NK-92 (cell line): ENCODE data around the gene TULP4.
"Not testable (repeated sequence)": the region's sequence is repeated elsewhere in the genome, so short reads cannot be mapped to it uniquely, and the experiment has no call there.

Experiments used
- DNase-seq: peaks from one replicate; lab custom pipeline; 2025; ENCODE audit not compliant: unreplicated experiment; lab: John Stamatoyannopoulos, UW

The TULP4 gene

DNA sequence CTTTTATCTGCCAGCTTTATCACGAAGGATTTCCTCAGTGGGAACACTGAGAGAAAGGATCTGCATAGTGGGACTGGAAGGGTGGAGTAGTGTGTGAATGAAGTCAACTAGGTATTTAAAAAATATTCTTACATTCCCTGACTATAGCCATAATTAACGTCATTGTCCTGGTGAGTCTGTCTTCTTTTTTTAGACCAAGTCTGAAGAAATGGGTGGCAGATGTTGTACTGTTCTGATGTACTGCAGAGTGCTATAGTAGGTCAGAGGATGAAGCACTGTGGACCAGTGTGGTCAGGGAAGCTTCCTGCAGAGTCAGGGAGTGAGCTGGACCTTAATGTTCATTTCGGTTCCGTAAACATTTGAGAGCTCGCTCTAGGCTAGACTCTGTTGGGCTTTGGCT lies 11.9 kb downstream of the TULP4 start:
- DNase-seq, result no peak

DNA sequence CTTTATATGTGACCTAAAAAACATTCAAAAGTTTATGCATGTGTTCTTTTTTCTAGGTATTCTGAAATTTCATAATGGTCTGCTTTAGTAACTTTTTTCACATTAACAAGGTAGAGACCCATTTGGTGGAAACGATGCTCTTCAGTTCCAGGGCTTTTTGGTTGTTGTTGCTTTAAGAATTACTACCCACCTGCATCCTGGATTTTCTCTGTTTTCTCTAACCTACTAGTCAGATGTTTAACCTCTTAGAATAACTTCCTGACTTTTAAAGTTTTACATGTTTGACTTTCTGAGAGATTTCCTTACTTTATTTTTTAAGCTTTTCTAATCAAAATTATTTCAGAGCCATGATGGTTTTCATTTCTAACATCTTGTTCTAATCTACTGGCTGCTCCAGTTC lies 14.9 kb downstream of the TULP4 start:
- no peak for DNase-seq

- DNase-seq, result no peak
Observed at GRCh38 chr6:158328952-158329351, 16.7 kb downstream of the TULP4 start.

GRCh38 chr6:158329531-158329930 lies 17.3 kb downstream of the TULP4 start:
- no peak for DNase-seq

DNA sequence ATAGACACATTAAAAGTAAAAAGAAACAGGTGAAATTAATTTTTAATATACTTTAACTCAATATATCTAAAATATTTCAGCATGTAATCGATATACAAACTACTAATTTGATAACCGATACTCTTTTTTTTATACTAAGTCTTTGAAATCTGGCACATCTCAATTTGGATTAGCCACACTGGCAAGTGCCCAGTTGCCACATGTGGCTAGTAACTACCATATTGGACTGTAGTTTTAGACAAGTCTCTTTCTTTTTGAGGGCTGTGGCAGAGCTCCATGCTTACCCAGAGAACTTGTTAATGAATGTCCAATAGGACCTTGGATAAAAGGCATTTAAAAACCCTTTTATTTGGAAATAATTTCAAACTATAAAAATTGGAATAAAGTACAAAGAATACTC lies 17.8 kb downstream of the TULP4 start:
- DNase-seq, result no peak

GRCh38 chr6:158332237-158332636 lies 20.0 kb downstream of the TULP4 start:
- no peak for DNase-seq

- no peak for DNase-seq
Observed at GRCh38 chr6:158333094-158333493, 20.8 kb downstream of the TULP4 start.

DNA sequence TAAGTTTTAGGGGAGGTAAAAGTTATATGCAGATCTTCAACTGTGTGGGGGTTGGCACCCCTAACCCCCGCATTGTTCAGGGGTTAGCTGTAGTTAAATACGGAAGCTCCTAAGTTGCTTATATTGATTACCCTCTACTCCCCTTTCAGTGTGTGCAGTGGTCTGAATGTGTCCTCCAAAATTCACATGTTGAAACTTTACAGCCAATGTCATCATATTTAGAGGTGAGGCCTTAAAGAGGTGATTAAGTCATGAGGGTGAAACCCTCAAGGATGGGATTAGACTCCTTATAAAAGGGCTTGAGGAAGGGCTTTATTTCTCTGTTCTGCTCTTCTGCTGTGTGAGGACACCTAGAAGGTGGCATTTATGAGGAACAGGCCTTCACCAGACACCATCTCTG lies 22.3 kb downstream of the TULP4 start:
- DNase-seq, result no peak

DNA sequence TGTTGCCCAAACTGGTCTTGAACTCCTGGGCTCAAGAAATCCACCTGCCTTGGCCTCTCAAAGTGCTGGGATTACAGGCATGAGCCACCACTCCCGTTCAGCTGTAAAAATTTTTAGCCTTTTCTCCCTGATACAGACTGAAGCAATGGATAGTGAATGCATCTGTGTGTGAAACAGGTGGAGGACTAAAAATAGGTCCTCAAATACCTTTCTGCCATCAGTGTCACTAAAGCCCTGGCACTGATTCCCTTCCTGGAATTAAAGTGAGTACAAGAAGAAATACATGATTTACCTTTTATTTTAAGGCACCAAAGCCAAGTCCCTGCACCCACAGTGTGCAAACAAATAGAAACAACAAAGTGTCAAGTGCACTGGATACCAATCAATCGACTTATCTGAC lies 25.1 kb downstream of the TULP4 start:
- DNase-seq, result no peak

GRCh38 chr6:158338311-158339112 lies 26.2 kb downstream of the TULP4 start:
- no peak for DNase-seq

GRCh38 chr6:158339197-158339596 lies 26.9 kb downstream of the TULP4 start:
- DNase-seq, result not testable (repeated sequence)

DNA sequence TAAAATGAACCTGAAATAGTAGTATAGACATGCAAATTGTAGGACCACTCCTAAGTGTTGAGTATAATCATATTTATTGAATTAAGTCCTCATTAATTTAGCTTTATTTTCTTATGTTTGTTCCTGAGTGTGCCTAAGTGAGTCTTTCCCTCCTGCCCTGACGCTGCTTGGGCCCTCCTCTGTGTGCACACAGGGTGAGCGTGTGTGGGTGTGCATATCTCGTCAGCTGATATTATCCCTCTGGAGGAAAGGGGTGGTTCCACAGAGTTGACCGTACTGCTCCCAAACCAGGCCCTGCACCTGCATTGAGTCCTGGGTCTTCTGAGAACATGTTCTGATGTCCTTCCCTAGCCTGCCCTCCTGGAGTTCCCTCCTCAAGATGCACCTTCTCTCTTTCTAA lies 28.0 kb downstream of the TULP4 start:
- DNase-seq, result no peak

GRCh38 chr6:158344534-158344933 lies 32.3 kb downstream of the TULP4 start:
- no peak for DNase-seq

DNA sequence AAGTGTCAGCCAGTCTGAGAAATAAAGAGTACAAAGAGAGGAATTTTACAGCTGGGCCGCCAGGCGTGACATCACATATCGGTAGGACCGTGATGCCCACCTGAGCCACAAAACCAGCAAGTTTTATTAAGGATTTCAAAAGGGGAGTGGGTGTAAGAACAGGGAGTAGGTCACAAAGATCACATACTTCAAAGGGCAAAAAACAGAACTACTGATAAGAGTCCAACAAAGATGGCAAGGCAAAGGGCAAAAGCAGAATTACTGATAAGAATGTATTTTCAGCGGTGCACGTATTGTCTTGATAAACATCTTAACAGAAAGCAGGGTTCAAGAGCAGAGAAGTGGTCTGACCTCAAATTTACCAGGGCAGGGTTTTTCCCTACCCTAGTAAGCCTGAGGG lies 33.2 kb downstream of the TULP4 start:
- not testable (repeated sequence) for DNase-seq

DNA sequence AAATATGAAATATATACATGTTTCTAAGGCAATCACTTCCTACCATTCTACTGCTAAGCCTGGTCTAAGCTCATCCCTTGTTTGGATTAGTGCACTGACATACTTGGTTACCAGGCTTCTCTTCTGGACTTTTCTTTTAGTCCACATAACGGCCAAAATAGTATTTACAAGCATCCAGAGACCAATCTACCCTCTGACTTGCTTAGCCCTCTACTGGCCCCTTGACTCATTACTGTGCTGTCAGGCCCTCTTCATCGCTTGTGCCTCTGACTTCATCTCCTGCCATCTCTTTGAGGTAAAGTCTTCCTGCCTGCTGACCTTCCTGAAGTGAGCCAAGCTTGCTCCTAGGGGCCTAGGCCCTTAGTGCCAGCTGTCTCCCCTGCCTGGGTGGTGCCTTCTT lies 35.1 kb downstream of the TULP4 start:
- DNase-seq, result no peak

DNA sequence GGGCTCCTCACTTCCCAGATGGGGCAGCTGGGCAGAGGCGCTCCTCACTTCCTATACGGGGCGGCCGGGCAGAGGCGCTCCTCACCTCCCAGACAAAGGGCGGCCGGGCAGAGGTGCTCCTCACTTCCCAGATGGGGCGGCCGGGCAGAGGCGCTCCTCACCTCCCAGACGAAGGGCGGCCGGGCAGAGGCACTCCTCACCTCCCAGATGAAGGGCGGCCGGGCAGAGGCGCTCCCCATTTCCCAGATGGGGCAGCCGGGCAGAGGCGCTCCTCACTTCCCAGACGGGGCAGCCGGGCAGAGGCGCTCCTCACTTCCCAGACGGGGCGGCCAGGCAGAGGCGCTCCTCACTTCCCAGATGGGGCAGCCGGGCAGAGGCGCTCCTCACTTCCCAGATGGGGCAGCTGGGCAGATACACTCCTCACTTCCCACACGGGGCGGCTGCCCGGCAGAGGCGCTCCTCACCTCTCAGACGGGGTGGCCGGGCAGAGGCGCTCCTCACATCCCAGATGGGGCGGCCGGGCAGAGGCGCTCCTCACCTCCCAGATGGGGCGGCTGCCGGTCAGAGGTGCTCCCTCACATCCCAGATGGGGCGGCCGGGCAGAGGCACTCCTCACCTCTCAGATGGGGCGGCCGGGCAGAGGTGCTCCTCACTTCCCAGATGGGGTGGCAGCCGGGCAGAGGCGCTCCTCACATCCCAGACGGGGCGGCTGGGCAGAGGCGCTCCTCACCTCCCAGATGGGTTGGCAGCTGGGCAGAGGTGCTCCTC lies 36.7 kb downstream of the TULP4 start:
- DNase-seq, result not testable (repeated sequence)

- DNase-seq, result not testable (repeated sequence)
Observed at GRCh38 chr6:158349505-158350275, 37.4 kb downstream of the TULP4 start.

- DNase-seq, result not testable (repeated sequence)
Observed at GRCh38 chr6:158350731-158351130, 38.5 kb downstream of the TULP4 start.

- no peak for DNase-seq
Observed at GRCh38 chr6:158353883-158354877, 41.9 kb downstream of the TULP4 start.
